Lower leg skin (tissue), 3 donors: ENCODE results near the gene KCNE4.

Source experiments
- POLR2A ChIP-seq, 2 donors: fragments of 450-650 bp; IDR thresholded peaks; one replicate each; pipeline ENCODE4 v1.6.1; 2016 to 2017; ENCODE audit warnings: antibody characterized with exemption in 2 of 2, mild to moderate bottlenecking in 1 of 2, moderate library complexity in 1 of 2
- TF ChIP-seq, protein P1 (sequence below), 3 donors: fragments of 450-650 bp; IDR thresholded peaks; one replicate each; pipeline ENCODE4 v1.5.1; 2016; ENCODE audit warnings: antibody characterized with exemption in 3 of 3, mild to moderate bottlenecking in 3 of 3, moderate library complexity in 2 of 3

DNA sequence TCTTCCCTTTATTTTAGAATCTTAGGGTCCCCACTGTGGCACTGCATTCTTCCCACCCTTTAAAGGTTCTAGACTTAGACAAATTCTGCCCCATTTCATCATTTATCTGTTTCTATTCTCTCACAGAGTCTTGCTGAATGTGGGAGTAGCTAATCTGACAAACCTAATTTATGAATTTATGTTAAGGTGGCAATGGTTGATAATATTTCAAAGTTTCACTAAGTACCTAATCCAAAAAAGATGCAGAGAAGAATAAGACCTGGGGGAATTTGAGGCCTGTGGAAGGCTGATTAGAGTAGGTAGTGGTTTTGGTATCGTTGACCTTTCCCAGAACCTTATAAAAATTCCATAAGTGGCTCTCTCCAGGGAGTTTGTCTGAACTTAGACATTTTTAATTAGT lies 18.0 kb downstream of the KCNE4 start:
- no peak for TF ChIP-seq POLR2A (IDR thresholded peaks at IDR 0.05)
- TF ChIP-seq, protein P1, sequence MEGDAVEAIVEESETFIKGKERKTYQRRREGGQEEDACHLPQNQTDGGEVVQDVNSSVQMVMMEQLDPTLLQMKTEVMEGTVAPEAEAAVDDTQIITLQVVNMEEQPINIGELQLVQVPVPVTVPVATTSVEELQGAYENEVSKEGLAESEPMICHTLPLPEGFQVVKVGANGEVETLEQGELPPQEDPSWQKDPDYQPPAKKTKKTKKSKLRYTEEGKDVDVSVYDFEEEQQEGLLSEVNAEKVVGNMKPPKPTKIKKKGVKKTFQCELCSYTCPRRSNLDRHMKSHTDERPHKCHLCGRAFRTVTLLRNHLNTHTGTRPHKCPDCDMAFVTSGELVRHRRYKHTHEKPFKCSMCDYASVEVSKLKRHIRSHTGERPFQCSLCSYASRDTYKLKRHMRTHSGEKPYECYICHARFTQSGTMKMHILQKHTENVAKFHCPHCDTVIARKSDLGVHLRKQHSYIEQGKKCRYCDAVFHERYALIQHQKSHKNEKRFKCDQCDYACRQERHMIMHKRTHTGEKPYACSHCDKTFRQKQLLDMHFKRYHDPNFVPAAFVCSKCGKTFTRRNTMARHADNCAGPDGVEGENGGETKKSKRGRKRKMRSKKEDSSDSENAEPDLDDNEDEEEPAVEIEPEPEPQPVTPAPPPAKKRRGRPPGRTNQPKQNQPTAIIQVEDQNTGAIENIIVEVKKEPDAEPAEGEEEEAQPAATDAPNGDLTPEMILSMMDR (IDR thresholded peaks at IDR 0.05) = no peak
